GF-D8 (cell line): ENCODE measurements around the gene SGMS1.

ENCODE experiments used
- DNase-seq: peaks from one replicate; lab custom pipeline; 2025; lab: John Stamatoyannopoulos, UW

Gene SGMS1

GRCh38 chr10:50421026-50421719 lies 202.6 kb downstream of the SGMS1 start:
- peak; percentile 35 for DNase-seq

GRCh38 chr10:50420196-50420595 lies 203.6 kb downstream of the SGMS1 start:
- DNase-seq = no peak

- DNase-seq = no peak
Measured at GRCh38 chr10:50419756-50420155, 204.0 kb downstream of the SGMS1 start.

GRCh38 chr10:50419091-50419490 lies 204.7 kb downstream of the SGMS1 start:
- DNase-seq = no peak

GRCh38 chr10:50417886-50418830 lies 205.6 kb downstream of the SGMS1 start:
- peak; percentile 9 for DNase-seq

GRCh38 chr10:50417486-50417885 lies 206.3 kb downstream of the SGMS1 start:
- no peak for DNase-seq

- DNase-seq = no peak
Measured at GRCh38 chr10:50416881-50417280, 206.9 kb downstream of the SGMS1 start.

- DNase-seq = no peak
Measured at GRCh38 chr10:50416181-50416824, 207.5 kb downstream of the SGMS1 start.

GRCh38 chr10:50415292-50415691 lies 208.5 kb downstream of the SGMS1 start:
- no peak for DNase-seq

- DNase-seq = no peak
Measured at GRCh38 chr10:50410066-50410811, 213.5 kb downstream of the SGMS1 start.

- DNase-seq = no peak
Measured at GRCh38 chr10:50407076-50407801, 216.5 kb downstream of the SGMS1 start.

GRCh38 chr10:50406457-50407070 lies 217.2 kb downstream of the SGMS1 start:
- DNase-seq = no peak

- DNase-seq = no peak
Measured at GRCh38 chr10:50405723-50406122, 218.0 kb downstream of the SGMS1 start.

GRCh38 chr10:50404021-50404773 lies 219.6 kb downstream of the SGMS1 start:
- no peak for DNase-seq

- DNase-seq = no peak
Measured at GRCh38 chr10:50403074-50403473, 220.7 kb downstream of the SGMS1 start.

GRCh38 chr10:50402466-50402865 lies 221.3 kb downstream of the SGMS1 start:
- DNase-seq = no peak

- no peak for DNase-seq
Measured at GRCh38 chr10:50400694-50401093, 223.1 kb downstream of the SGMS1 start.

GRCh38 chr10:50398823-50399222 lies 224.9 kb downstream of the SGMS1 start:
- no peak for DNase-seq

- no peak for DNase-seq
Measured at GRCh38 chr10:50398381-50398780, 225.4 kb downstream of the SGMS1 start.
